IPS-NIHi7 (cell line): ENCODE measurements around the gene FKBP10.

Experiments used
- DNase-seq: peaks from one replicate; pipeline ENCODE4 v3.0.0; 2012; ENCODE audit warnings: mixed read lengths; ENCODE audit errors: extremely low spot score

FKBP10 gene

DNA sequence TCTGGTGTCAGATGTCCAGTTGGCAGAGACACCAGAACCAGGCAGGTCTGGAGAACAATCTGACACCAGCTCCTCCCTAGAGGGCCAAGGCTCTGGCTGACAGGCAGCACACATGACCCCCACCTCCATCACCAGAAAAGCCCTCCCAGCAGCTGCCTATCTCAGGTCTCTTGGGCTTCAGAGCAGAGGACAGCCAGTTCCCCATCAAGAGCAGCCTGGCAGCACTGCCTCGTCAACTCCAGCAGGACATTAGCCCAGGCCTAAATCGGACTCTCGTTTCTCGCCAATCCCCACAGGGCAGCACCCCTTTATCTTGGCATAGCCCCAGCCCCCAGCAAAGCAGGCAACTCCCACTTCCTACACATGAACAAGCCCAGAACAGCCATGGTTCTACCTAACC, 30.7 kb upstream of the FKBP10 start:
- no peak for DNase-seq

- DNase-seq, result peak; percentile 75
Measured at GRCh38 chr17:41784207-41784744, 28.5 kb upstream of the FKBP10 start.

GRCh38 chr17:41785091-41785858, 27.5 kb upstream of the FKBP10 start:
- peak; percentile 76 for DNase-seq

GRCh38 chr17:41785859-41786226, 27.0 kb upstream of the FKBP10 start:
- no peak for DNase-seq

DNA sequence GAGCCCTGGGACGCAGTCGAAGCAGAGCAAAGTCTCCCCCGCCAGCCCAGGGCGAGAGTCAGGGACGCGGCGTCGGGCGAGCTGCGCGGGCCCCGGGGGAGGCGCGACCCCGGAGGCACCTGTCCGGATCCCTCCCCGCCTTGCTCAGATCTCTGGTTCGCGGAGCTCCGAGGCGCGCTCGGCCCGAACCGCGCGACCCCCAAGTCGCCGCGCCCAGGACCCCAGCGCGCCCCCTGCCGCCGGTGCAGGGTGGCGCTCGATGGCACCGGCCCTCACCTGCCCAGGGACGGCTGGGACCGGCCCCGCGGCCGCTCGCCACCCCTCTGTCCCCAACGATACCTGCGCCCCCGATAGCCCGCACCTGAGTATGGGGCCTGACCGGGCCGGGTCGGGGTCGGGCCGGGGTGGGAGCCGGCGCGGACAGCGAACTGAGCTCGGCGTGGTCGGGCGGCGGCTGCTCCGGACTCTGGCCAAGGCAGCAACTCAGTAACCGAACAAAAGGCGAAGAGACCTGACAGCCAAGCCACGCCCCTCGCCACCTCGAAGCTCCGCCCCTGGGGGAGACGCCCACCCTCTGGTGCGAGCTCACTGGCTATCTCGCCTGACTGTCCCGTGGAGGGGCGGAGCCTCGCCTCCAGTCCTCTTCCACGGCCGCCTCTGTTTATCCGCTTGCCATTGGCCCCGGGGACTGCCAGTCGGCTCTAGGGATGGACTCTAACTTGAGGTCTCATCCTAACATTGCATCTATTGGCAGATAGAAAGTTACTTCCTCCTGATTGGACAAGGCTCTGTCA, 26.4 kb upstream of the FKBP10 start, which contains the start of gene JUP:
TSS of gene JUP (minus strand) at position 485 of the 794 bp plus-strand sequence. CDS start 14,857 bp downstream, outside the sequence.
- peak; percentile 96 for DNase-seq

- no peak for DNase-seq
Measured at GRCh38 chr17:41787021-41787418, 25.8 kb upstream of the FKBP10 start.

GRCh38 chr17:41792845-41793783, 19.7 kb upstream of the FKBP10 start:
- no peak for DNase-seq

GRCh38 chr17:41793784-41794539, 18.8 kb upstream of the FKBP10 start:
- DNase-seq, result peak; percentile 67

- no peak for DNase-seq
Measured at GRCh38 chr17:41794540-41794975, 18.2 kb upstream of the FKBP10 start.

- no peak for DNase-seq
Measured at GRCh38 chr17:41796121-41796895, 16.5 kb upstream of the FKBP10 start.

DNA sequence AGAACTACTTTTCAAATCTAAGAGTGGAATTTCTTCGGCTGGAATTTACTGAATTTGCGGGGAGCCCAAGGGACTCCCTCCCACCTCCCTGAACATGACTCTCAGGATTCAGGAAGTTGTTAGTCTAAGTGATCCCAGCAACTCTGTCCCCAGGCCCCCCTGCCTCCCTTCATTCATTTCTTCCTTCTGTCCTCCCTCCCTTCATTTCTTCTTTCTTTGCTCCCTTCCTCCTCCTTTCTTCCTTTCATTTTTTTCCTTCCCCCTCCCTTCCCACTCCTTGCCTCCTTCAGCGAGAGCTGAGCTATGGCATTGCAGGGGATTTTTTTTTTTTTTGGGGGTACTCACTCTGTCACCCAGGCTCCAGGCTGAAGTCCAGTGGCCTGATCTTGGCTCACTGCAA, 15.4 kb upstream of the FKBP10 start:
- DNase-seq, result no peak

DNA sequence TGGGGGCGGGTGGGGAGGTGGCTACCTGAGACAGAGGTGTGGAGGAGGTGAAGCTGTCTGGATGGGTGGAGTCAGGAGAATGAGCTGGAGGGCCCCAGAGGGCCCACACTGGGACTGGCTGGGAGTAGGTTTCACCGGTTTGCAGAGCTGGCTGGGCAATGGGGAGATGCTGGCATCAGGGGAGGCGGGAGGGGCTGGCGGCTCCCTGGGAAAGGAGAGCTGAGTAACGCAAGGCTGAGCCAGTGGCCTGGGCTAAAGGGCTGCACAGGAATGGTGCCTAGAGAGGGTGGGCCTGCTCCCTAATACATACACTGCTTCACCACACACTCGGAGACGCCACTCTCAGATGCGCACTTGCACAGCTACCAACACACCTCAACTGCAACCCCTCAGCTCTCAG, 13.4 kb upstream of the FKBP10 start:
- DNase-seq, result no peak

GRCh38 chr17:41800601-41801373, 12.0 kb upstream of the FKBP10 start:
- DNase-seq, result peak; percentile 83

GRCh38 chr17:41801374-41802271, 11.2 kb upstream of the FKBP10 start:
- DNase-seq, result peak; percentile 79

- DNase-seq, result no peak
Measured at GRCh38 chr17:41803049-41804020, 9.5 kb upstream of the FKBP10 start.

DNA sequence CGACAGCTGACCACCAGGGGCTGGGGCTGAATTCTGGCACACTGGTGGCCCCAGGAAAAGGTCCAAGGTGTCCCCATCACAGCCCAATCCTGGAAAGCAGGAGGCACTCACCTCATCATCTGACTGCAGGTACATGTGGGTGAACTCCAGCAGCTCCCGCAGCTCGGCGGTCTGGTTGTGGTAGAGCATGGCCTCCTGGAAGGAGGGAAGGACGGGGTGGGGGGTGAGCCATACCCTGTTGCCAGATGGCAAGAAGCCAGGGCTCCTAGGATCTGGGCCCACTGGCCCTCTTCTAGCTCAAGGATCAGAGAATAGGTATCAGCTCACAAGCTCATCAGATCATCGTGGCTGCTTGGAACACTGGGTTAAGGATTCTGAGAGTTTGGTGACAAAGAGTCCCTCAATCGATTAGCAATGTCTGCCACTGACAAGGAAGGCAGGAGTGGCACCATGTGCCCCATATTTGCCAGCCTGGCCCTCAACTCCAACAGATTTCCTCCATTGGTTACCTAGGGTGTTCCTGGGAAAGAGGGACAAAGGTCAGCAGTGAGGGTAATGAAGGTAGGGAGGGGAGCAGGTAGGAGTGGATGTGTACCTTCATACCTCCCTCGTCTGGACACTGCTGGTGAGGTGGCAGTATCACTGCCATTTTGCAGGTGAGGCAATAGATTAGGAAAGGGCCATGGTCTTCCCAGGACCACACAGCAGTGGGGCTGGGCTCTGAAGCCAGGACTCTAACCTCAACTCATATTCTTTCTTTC, 5.9 kb upstream of the FKBP10 start:
- DNase-seq, result no peak
